OCI-LY1 (cell line): Measurements from ENCODE around the gene BARHL2.

ENCODE experiments used
- H2AFZ ChIP-seq: fragments of 200-600 bp; sonication (generic), shearing (Covaris generic); 2 replicates; pipeline ENCODE4 v1.6.0; 2014; ENCODE audit warnings: antibody characterized with exemption, mild to moderate bottlenecking, low read length
- H3F3A ChIP-seq: fragments of 200-600 bp; sonication (generic), shearing (Covaris generic); 2 replicates; pipeline ENCODE4 v1.6.0; 2014; ENCODE audit warnings: mild to moderate bottlenecking, antibody characterized with exemption, low read length, moderate library complexity; ENCODE audit not compliant: insufficient read depth
- H3K27ac ChIP-seq: fragments of 200-600 bp; sonication (generic); 2 replicates; pipeline ENCODE4 v1.5.1; 2014; ENCODE audit warnings: low read length, mixed run types, mild to moderate bottlenecking, low read depth; ENCODE audit not compliant: poor library complexity, severe bottlenecking
- H3K27me3 ChIP-seq: fragments of 200-600 bp; sonication (generic); 2 replicates; pipeline ENCODE4 v1.6.0; 2014; ENCODE audit warnings: antibody characterized with exemption, mild to moderate bottlenecking, low read length, moderate library complexity; ENCODE audit not compliant: insufficient read depth
- H3K36me3 ChIP-seq: fragments of 200-600 bp; sonication (generic); 2 replicates; pipeline ENCODE4 v1.6.1; 2014; ENCODE audit warnings: mild to moderate bottlenecking, antibody characterized with exemption, low read length, moderate library complexity, mixed read lengths; ENCODE audit not compliant: insufficient read depth
- H3K4me1 ChIP-seq: fragments of 200-600 bp; sonication (generic); 2 replicates; pipeline ENCODE4 v1.5.1; 2014; ENCODE audit warnings: mild to moderate bottlenecking, low read length, moderate library complexity; ENCODE audit not compliant: insufficient read depth, severe bottlenecking
- H3K4me2 ChIP-seq: fragments of 200-600 bp; sonication (generic), shearing (Covaris generic); 2 replicates; pipeline ENCODE4 v1.6.1; 2014; ENCODE audit warnings: low read length
- H3K4me3 ChIP-seq: fragments of 200-600 bp; sonication (generic); 2 replicates; pipeline ENCODE4 v1.5.1; 2014; ENCODE audit warnings: low read length, low read depth, mild to moderate bottlenecking, mixed read lengths; ENCODE audit not compliant: poor library complexity, severe bottlenecking
- H3K79me2 ChIP-seq: fragments of 200-600 bp; shearing (Covaris generic); 2 replicates; pipeline ENCODE4 v1.6.1; 2016; ENCODE audit warnings: mixed run types, low read length, mixed read lengths; ENCODE audit not compliant: insufficient read depth
- H3K9ac ChIP-seq: fragments of 200-600 bp; sonication (generic), shearing (Covaris generic); 2 replicates; pipeline ENCODE4 v1.6.1; 2014; ENCODE audit warnings: mild to moderate bottlenecking, low read length, mixed read lengths
- H3K9me2 ChIP-seq: fragments of 200-600 bp; sonication (generic), shearing (Covaris generic); 2 replicates; pipeline ENCODE4 v1.6.1; 2014; ENCODE audit warnings: low read depth, mild to moderate bottlenecking, low read length, mixed read lengths
- H3K9me3 ChIP-seq: fragments of 200-600 bp; shearing (Covaris generic); 2 replicates; pipeline ENCODE4 v1.6.1; 2014; ENCODE audit warnings: low read length, mixed read lengths
- H4K20me1 ChIP-seq: fragments of 200-600 bp; sonication (generic), shearing (Covaris generic); 2 replicates; pipeline ENCODE4 v1.6.0; 2016; ENCODE audit warnings: mild to moderate bottlenecking, low read length; ENCODE audit not compliant: insufficient read depth
- EZH2 ChIP-seq: fragments of 200-600 bp; sonication (generic), shearing (Covaris generic); IDR thresholded peaks from 2 replicates; pipeline ENCODE4 v1.8.0; 2017; ENCODE audit warnings: borderline replicate concordance, mixed run types, mild to moderate bottlenecking, antibody characterized with exemption, low read length, moderate library complexity, mixed read lengths
- TF ChIP-seq, protein P1 (sequence below): fragments of 200-600 bp; sonication (generic), shearing (Covaris generic); IDR thresholded peaks from 2 replicates; pipeline ENCODE4 v1.5.1; 2017; ENCODE audit warnings: mild to moderate bottlenecking, antibody characterized with exemption, low read length, moderate library complexity, mixed read lengths

BARHL2 gene

DNA sequence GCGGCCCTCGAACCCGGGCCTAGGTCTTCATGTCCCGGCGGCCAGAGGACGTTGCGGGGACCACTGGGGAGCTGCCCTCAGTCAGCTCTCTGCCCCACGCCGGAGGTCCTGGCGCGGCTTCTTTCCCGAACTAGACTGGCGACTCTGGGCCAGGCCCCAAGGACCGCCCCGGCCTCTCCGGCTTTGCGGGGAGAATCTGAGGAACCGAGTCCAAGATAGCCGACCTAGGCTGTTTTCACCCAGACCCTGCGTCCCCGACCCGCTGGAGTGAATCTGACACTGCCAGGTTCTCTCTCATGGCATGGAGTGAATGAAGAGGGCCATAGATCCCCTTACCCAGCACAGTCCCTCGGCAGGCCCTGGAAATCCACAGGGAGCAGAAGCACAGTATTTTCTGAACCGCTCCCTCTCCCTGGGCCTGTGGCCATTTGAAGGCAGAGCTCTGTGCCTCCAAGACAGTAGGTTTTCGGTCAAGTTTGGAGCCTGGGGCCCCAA, 9.9 kb upstream of the BARHL2 start:
- TF ChIP-seq, protein P1, sequence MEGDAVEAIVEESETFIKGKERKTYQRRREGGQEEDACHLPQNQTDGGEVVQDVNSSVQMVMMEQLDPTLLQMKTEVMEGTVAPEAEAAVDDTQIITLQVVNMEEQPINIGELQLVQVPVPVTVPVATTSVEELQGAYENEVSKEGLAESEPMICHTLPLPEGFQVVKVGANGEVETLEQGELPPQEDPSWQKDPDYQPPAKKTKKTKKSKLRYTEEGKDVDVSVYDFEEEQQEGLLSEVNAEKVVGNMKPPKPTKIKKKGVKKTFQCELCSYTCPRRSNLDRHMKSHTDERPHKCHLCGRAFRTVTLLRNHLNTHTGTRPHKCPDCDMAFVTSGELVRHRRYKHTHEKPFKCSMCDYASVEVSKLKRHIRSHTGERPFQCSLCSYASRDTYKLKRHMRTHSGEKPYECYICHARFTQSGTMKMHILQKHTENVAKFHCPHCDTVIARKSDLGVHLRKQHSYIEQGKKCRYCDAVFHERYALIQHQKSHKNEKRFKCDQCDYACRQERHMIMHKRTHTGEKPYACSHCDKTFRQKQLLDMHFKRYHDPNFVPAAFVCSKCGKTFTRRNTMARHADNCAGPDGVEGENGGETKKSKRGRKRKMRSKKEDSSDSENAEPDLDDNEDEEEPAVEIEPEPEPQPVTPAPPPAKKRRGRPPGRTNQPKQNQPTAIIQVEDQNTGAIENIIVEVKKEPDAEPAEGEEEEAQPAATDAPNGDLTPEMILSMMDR = no peak
- no peak for TF ChIP-seq EZH2
- Histone ChIP-seq H3K9ac (no peak overlapping the region), H4K20me1 (no peaks in the 10 kb centered on the region), H3F3A (no peaks in the 10 kb centered on the region), H3K4me1 (no peaks in the 10 kb centered on the region), H3K36me3 (no peaks in the 10 kb centered on the region), H2AFZ (no peak overlapping the region), H3K9me2 (no peaks in the 10 kb centered on the region), H3K9me3 (no peaks in the 10 kb centered on the region), H3K27me3 (no peaks in the 10 kb centered on the region), H3K27ac (no peak overlapping the region), H3K4me3 (no peak overlapping the region), H3K4me2 (no peak overlapping the region), H3K79me2 (no peaks in the 10 kb centered on the region)

DNA sequence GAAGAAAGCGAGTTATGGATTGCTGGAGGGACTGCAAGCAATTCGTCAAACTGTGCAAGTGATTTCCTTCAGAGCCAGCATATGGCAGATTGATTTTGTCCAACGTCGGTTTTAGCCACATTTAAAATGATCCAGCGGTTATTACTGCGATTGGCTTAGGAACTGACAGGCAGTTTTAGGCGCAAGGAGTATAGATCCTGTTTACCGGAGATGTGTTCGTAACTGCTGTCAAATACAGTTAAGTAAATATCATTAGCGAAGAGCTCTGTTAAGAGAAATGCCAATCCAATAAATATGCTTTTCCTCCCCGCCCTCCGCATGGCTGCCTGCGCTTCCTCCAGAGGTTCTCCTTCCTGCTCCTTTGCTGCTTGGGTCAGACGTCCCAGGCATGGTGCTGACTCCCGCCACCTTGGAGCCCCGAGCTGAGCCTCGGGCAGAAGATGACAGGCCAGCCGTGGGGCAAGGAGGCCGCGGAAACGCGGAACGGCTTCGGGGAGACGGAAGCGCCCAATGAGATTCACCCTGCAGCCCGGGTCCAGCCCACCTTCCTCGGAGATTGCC, 9.4 kb upstream of the BARHL2 start:
- Histone ChIP-seq H4K20me1 (no peaks in the 10 kb centered on the region), H3K9me3 (no peaks in the 10 kb centered on the region)

DNA sequence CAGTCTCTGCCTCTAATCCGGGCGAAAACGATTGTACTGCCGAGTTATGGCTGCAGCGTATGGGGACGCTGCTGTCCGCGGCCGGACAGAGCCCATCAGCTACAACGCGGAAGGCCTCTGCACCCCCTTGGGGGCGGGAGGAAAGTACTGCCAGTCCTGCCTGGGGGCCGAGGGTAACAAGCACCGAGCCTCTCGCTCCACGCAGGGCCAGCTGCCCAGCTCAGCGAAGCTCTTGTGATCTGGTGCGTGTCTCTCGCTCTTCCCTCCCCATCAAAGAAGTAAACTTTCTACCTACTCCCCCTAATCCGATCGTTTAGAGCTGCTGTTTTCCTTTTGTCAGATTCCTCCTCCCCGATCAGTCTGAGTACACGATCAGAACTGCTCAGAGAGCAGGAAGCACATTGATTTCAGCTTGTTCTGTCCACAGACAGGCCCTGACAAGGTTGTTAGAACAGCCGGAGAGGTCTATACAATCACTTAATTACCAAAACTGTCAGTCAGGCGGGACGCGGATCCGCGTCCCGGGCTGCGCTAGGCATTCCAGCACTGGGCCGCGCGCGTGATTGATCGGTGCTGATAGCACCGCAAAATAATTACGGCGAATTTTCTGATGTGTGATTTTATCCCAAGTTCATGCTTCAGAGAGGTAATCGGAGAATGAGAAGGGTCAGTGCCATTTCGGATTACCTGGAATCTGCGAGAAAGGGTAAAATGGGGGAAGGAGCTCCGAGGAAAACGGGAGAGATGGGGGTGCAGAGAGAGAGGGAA, 8.7 kb upstream of the BARHL2 start:
- Histone ChIP-seq H3K9me3 (no peaks in the 10 kb centered on the region), H3K27me3 (no peaks in the 10 kb centered on the region), H3K79me2 (no peaks in the 10 kb centered on the region), H2AFZ (no peak overlapping the region), H3K36me3 (no peaks in the 10 kb centered on the region), H3K4me2 (no peak overlapping the region), H3K9ac (no peak overlapping the region), H3K27ac (no peak overlapping the region), H3F3A (no peaks in the 10 kb centered on the region), H3K9me2 (no peaks in the 10 kb centered on the region), H3K4me1 (no peaks in the 10 kb centered on the region), H4K20me1 (no peaks in the 10 kb centered on the region), H3K4me3 (no peak overlapping the region)
- TF ChIP-seq EZH2 = no peak
- TF ChIP-seq, protein P1 = no peak

More for the DNA sequence above, 9.4 kb upstream of the BARHL2 start:
- Histone ChIP-seq H3K9ac (no peak overlapping the region), H3K27me3 (no peaks in the 10 kb centered on the region), H3K27ac (no peak overlapping the region), H3K9me2 (no peaks in the 10 kb centered on the region), H3K4me1 (no peaks in the 10 kb centered on the region), H2AFZ (no peak overlapping the region), H3K36me3 (no peaks in the 10 kb centered on the region), H3F3A (no peaks in the 10 kb centered on the region), H3K4me3 (no peak overlapping the region), H3K4me2 (no peak overlapping the region), H3K79me2 (no peaks in the 10 kb centered on the region)
- TF ChIP-seq, protein P1 = no peak
